BJ (cell line): ENCODE results near the gene BRPF1. TPM values are rescaled to one million over a fixed set of nuclear protein-coding genes. Genes with fewer than 3 reads are reported as not detected.

Source experiments
- CTCF ChIA-PET: fragments of 350-600 bp; formaldehyde crosslinking; extraction: SDS; loops from one replicate; lab custom pipeline; 2021; ENCODE audit warnings: antibody characterized with exemption, inconsistent platforms; lab: Yijun Ruan, JAX
- POLR2A ChIA-PET: fragments of 300-600 bp; sonication (Branson Sonifier 250); formaldehyde crosslinking; extraction: SDS; loops from one replicate; lab custom pipeline; 2021; ENCODE audit warnings: antibody characterized with exemption; lab: Charles Lee
- DNase-seq: peaks from one replicate; pipeline ENCODE4 v3.0.0-alpha.2; 2011; ENCODE audit warnings: low read depth
- H3K27me3 ChIP-seq: 2 replicates; pipeline ENCODE4 v1.6.0; 2011; ENCODE audit warnings: low read length; ENCODE audit not compliant: control insufficient read depth, insufficient read depth
- H3K36me3 ChIP-seq: 2 replicates; pipeline ENCODE4 v1.5.1; 2011; ENCODE audit warnings: low read length; ENCODE audit not compliant: control insufficient read depth, insufficient read depth
- H3K4me3 ChIP-seq: 2 replicates; pipeline ENCODE4 v1.5.1; 2011; ENCODE audit warnings: low read depth, mild to moderate bottlenecking, control low read depth, low read length
- CTCF ChIP-seq: IDR thresholded peaks from 2 replicates; pipeline ENCODE4 v1.5.1; 2011; ENCODE audit warnings: low read depth, mild to moderate bottlenecking, control low read depth, inconsistent platforms, low read length, moderate library complexity; ENCODE audit not compliant: insufficient read depth
- polyA plus RNA-seq: library from polyadenylated mRNA; depleted of rRNA; stranded (reverse); fragments of >200 nt; gene quantifications from 2 replicates; pipeline ENCODE4 v1.2.3, GENCODE V29; 2011; rRNA removed

BRPF1 gene
- polyA plus RNA-seq, 1 experiment = 10.0 TPM

GRCh38 chr3:9797196-9797945 is 65.8 kb downstream of the BRPF1 start:
- no peak for TF ChIP-seq CTCF
- Histone ChIP-seq H3K27me3 (no peaks in the 10 kb centered on the region), H3K4me3 (no peak overlapping the region), H3K36me3 (peaks cover 28% of the 10 kb centered on the region)
- ChIA-PET POLR2A (no interaction called here), CTCF (interaction anchor here (1.0 kb wide), 1 partner anchor 12 kb away, joined by 4 read pairs; no protein-coding TSS in a partner anchor)
- no peak for DNase-seq

Other genes starting within 250 kb of the BRPF1 start
- not detected in 2 replicates for gene LHFPL4, start 177.9 kb upstream of the BRPF1 start, polyA plus RNA-seq
- 29.4 and 35.4 TPM in 2 replicates for gene MTMR14, start 82.2 kb upstream of the BRPF1 start, polyA plus RNA-seq
- not detected in 2 replicates for gene CPNE9, start 27.9 kb upstream of the BRPF1 start, polyA plus RNA-seq
- gene OGG1, start 18.2 kb downstream of the BRPF1 start, polyA plus RNA-seq = 27.3 and 40.9 TPM in 2 replicates
- 21.6 and 32.6 TPM in 2 replicates for gene CAMK1, start 38.2 kb downstream of the BRPF1 start, polyA plus RNA-seq
- 84.6 and 113 TPM in 2 replicates for gene TADA3, start 60.7 kb downstream of the BRPF1 start, polyA plus RNA-seq
- gene ARPC4, start 61.3 kb downstream of the BRPF1 start, polyA plus RNA-seq = 238 and 257 TPM in 2 replicates
- gene TTLL3, start 78.5 kb downstream of the BRPF1 start, polyA plus RNA-seq = 17.6 and 25.4 TPM in 2 replicates
- gene RPUSD3, start 112.3 kb downstream of the BRPF1 start, polyA plus RNA-seq = 28.5 and 44.9 TPM in 2 replicates
- gene CIDEC, start 148.5 kb downstream of the BRPF1 start, polyA plus RNA-seq = 0.09 and 0.25 TPM in 2 replicates
- 46.5 and 47.2 TPM in 2 replicates for gene JAGN1, start 158.9 kb downstream of the BRPF1 start, polyA plus RNA-seq
- 2.2 and 4.0 TPM in 2 replicates for gene IL17RE, start 171.1 kb downstream of the BRPF1 start, polyA plus RNA-seq
- gene IL17RC, start 185.4 kb downstream of the BRPF1 start, polyA plus RNA-seq = 14.7 and 28.1 TPM in 2 replicates
- gene CRELD1, start 202.1 kb downstream of the BRPF1 start, polyA plus RNA-seq = 22.5 and 30.3 TPM in 2 replicates
- 1.9 and 4.0 TPM in 2 replicates for gene PRRT3, start 220.7 kb downstream of the BRPF1 start, polyA plus RNA-seq